Neural progenitor cell (in vitro differentiated cells): ENCODE measurements around the gene POLA2.

Experiments
- CTCF ChIP-seq: fragments of 200-600 bp; sonication (generic); IDR thresholded peaks from 2 replicates; pipeline ENCODE4 v1.5.1; 2017; ENCODE audit warnings: antibody characterized with exemption, mild to moderate bottlenecking
- EZH2 ChIP-seq: fragments of 200-600 bp; sonication (generic); IDR thresholded peaks from 2 replicates; pipeline ENCODE4 v1.6.1; 2017; ENCODE audit warnings: antibody characterized with exemption, mild to moderate bottlenecking, moderate library complexity

- TF ChIP-seq CTCF (no peak), EZH2 (no peak)
Measured at GRCh38 chr11:65261591-65262380, at the start of gene POLA2.
